ENCODE data around the gene DGKB. TPM values are rescaled to one million over a fixed set of nuclear protein-coding genes. Genes with fewer than 3 reads are reported as not detected.

DGKB gene
- polyA plus RNA-seq, 1 experiment, result 0.04 TPM

DNA sequence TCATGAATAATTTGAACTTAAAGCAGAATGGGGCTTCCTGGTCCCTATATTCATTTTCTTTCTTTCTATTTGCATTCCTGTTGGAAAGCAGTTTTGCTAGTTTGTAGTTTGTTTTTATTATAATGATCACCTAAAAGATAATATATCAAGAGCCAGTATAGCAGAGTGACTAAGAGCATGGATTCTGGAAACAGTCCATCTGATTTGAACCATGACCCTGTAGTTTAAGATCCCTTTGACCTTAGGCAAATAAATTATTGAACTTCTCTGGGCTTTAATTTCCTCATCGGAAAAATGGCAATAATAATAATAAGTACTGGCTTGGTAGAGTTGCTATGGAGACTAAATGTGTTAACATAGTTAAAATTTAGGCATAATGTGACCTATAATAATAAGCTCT, 76.1 kb downstream of the DGKB start:
- ChIA-PET POLR2A (no interaction called here), CTCF (no interaction called here)
- Histone ChIP-seq H3K27me3 (ENCODE audit: control insufficient read depth, insufficient read depth, low read length) (no peaks in the 10 kb centered on the region), H3K4me3 (ENCODE audit: low read depth, low read length) (no peak overlapping the region), H3K9me3 (ENCODE audit: control insufficient read depth, insufficient read depth, low read length) (no peaks in the 10 kb centered on the region), H3K27ac (ENCODE audit: low read depth, low read length) (no peak overlapping the region)
- DNase-seq (ENCODE audit: low read depth, low spot score), result no peak
- no peak for TF ChIP-seq CTCF (IDR thresholded peaks at IDR 0.05; ENCODE audit: low read depth, low read length)

DNA sequence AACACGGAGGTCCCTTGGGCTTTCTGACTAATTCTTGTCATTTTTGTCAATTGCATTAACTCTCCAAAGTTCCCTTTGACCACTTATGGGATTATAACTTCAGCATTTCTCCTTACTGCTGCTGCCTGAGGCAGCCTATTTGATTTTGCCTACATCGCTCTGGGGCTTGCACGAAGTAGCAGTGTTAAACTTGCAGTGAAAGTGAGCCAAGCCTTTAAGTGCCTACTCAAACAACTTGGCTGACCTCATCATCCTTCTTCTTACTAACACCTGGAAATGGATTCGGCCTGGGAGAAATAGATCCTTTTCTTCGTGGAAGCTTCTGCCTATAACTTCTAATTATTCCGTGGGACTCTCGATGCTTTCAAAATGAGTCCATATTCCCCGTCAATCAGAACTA, 76.6 kb downstream of the DGKB start:
- H3K9me3 ChIP-seq (ENCODE audit: control insufficient read depth, insufficient read depth, low read length), result no peaks in the 10 kb centered on the region

DNA sequence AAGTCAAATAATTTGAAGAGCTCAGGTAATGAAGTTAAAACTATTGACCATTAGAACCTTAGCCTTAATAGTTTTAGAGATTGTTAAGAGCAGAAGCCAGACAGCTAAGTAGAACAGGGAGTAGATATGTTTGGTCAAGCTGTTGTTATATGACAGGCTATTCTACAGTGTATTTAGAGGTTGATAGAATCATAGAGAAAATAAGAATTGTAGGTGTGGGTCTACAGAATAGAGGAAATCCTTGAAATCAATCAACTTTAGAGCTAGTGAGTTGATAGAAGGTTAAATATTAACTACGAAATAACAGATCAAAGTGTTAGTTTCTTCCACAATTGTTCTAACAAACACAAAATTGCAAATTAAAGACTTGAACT, 80.1 kb downstream of the DGKB start:
- Histone ChIP-seq H3K27me3 (ENCODE audit: control insufficient read depth, insufficient read depth, low read length) (no peaks in the 10 kb centered on the region), H3K9me3 (ENCODE audit: control insufficient read depth, insufficient read depth, low read length) (no peaks in the 10 kb centered on the region), H3K27ac (ENCODE audit: low read depth, low read length) (no peak overlapping the region), H3K4me3 (ENCODE audit: low read depth, low read length) (no peak overlapping the region)
- POLR2A ChIA-PET, result interaction anchor here (0.7 kb wide), 1 partner anchor 61 kb away, joined by 3 read pairs; no protein-coding TSS in a partner anchor
- no peak for TF ChIP-seq CTCF (IDR thresholded peaks at IDR 0.05; ENCODE audit: low read depth, low read length)
- DNase-seq (ENCODE audit: low read depth, low spot score), result no peak
- CTCF ChIA-PET, result no interaction called here

More for the DNA sequence above, 76.6 kb downstream of the DGKB start:
- DNase-seq (ENCODE audit: low read depth, low spot score), result no peak
- Histone ChIP-seq H3K27ac (ENCODE audit: low read depth, low read length) (no peak overlapping the region), H3K4me3 (ENCODE audit: low read depth, low read length) (no peak overlapping the region), H3K27me3 (ENCODE audit: control insufficient read depth, insufficient read depth, low read length) (no peaks in the 10 kb centered on the region)
- ChIA-PET POLR2A (no interaction called here), CTCF (no interaction called here)
- no peak for TF ChIP-seq CTCF (IDR thresholded peaks at IDR 0.05; ENCODE audit: low read depth, low read length)

GRCh38 chr7:14821757-14822480, 80.6 kb downstream of the DGKB start:
- no peak for TF ChIP-seq CTCF (IDR thresholded peaks at IDR 0.05; ENCODE audit: low read depth, low read length)
- Histone ChIP-seq H3K4me3 (ENCODE audit: low read depth, low read length) (no peak overlapping the region), H3K9me3 (ENCODE audit: control insufficient read depth, insufficient read depth, low read length) (no peaks in the 10 kb centered on the region), H3K27me3 (ENCODE audit: control insufficient read depth, insufficient read depth, low read length) (no peaks in the 10 kb centered on the region), H3K27ac (ENCODE audit: low read depth, low read length) (no peak overlapping the region)
- DNase-seq (ENCODE audit: low read depth, low spot score), result no peak
- CTCF ChIA-PET, result interaction anchor here (1.2 kb wide), 1 partner anchor 8 kb away, joined by 3 read pairs; no protein-coding TSS in a partner anchor
- POLR2A ChIA-PET, result interaction anchor here (0.7 kb wide), 1 partner anchor 60 kb away, joined by 3 read pairs; no protein-coding TSS in a partner anchor

DNA sequence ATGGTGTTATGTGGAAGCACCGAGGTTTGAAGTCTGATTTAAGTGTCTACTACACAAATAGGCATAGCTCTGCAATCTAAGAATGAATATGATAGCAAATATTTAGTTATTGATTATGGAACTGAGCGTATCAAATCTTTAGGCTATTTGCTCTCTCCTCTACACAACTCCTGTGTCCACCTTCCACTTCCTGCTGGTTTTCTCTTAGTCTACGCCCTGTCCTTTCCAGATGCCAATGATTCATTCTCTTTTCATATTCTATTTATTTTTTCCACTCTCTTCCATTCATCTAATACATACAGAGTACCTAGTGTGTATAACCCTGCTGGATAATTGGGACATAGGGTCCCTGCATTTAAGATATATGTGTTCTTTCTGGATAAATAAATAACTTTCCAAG, 83.7 kb downstream of the DGKB start:
- CTCF ChIA-PET, result no interaction called here
- H3K4me3 ChIP-seq (ENCODE audit: low read depth, low read length), result no peak overlapping the region
- POLR2A ChIA-PET, result no interaction called here
- H3K27me3 ChIP-seq (ENCODE audit: control insufficient read depth, insufficient read depth, low read length), result no peaks in the 10 kb centered on the region
- DNase-seq (ENCODE audit: low read depth, low spot score), result no peak
- no peak overlapping the region for H3K27ac ChIP-seq (ENCODE audit: low read depth, low read length)
- TF ChIP-seq CTCF (IDR thresholded peaks at IDR 0.05; ENCODE audit: low read depth, low read length), result no peak
- H3K9me3 ChIP-seq (ENCODE audit: control insufficient read depth, insufficient read depth, low read length), result no peaks in the 10 kb centered on the region

Data from AG04450 (cell line).